ENCODE measurements around the gene OR4E1.
"Not testable (repeated sequence)": the region's sequence is repeated elsewhere in the genome, so short reads cannot be mapped to it uniquely, and the experiment has no call there.

The OR4E1 gene

DNA sequence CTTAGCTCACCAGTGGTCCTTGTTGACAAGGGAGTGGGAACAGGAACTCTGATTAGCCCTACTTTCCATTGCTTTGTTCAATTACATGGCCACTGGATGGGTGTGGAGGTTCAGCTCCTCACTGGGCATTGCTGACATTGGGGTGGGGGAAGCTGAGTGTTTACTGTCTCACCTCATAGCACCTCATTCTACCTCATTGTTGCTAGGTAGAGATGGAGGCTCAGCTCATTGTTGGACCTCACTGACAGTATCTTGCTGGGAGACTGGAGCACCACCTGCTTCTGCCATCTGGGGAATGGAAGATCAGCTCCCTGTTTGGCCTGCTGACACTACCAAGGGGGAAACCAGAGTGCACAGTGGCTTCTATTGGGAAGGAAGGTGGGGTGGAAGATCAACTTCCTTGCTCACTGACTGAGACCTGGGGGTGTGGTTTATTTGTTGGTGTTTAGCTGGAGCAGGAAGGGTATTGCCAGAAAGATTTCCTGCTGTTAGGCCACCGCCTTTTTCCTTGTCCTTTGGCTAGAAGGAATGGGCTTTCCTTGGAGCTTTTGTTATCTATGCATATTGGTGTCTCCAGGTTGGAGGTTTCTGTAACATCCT lies 21.3 kb downstream of the OR4E1 start:
- DNase-seq = no peak

DNA sequence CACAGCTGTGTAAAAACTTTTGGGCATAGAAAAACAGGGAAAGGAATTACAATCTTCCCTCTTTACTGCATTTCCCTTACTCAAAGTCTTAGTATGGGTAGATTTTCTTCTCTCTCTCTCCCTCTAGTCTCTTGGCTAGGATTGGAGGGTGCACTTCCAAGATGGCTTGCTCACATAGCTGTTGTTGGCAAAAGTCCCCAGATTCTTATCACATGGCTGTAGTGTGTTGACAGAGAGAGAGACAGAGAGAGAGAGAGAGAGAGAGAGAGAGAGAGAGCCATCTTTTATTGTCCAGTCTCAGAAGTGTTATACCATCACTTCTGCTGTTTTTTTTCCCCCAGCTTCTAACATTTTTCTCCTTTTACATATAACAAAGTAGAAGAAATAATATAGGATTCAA lies 26.2 kb downstream of the OR4E1 start:
- no peak for DNase-seq

DNA sequence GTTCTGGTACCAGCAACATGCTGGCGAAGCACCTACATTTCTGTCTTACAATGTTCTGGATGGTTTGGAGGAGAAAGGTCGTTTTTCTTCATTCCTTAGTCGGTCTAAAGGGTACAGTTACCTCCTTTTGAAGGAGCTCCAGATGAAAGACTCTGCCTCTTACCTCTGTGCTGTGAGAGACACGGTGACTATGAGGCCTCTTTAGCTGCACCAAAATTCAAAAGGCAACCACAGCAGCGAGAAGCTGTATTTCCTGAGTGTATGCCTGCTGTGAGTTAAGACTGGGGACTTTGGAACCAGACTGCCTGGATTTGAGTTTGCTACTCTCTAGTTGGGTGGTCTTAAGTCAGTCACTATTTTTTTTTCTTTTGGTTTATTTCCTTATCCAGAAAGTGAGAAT lies 30.2 kb downstream of the OR4E1 start:
- no peak for DNase-seq

DNA sequence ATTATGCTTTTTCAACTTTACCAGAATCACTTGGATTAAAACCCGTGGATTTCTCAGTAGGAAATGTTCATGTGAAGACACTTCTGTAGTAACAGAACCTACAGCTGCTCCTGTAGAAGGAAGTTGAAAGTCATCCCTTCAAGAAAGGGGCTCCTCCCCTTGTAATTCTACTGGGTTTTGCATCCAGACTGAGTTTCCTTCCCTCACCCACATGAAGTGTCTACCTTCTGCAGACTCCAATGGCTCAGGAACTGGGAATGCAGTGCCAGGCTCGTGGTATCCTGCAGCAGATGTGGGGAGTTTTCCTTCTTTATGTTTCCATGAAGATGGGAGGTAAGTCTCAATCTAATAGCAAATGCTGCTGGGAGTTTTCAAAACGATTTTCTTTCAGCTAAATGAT lies 30.9 kb downstream of the OR4E1 start:
- no peak for DNase-seq

DNA sequence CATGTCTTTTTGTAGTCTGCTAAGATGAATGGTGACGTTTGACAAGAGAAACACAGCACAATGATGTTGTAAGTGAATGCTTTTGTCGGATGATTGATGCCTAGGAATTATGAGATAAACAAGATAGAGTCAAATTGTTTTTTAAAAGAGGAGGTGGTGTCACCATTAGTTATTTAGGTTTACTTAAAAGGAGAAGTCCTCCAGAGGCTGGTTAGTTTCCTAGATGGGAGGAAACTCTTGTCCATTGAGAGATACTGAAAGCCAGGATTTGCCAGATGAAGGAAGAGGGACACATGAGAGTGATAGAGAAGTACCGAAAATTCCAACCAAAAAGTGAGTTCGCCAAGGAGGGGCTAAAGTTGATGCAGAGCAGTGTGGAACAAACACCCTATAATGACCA lies 38.8 kb downstream of the OR4E1 start, which contains the start of gene OR10G2:
TSS of gene OR10G2 (minus strand) at position 101 of the 400 bp plus-strand sequence. CDS start at position 3, 98 bp downstream.
- DNase-seq = no peak

DNA sequence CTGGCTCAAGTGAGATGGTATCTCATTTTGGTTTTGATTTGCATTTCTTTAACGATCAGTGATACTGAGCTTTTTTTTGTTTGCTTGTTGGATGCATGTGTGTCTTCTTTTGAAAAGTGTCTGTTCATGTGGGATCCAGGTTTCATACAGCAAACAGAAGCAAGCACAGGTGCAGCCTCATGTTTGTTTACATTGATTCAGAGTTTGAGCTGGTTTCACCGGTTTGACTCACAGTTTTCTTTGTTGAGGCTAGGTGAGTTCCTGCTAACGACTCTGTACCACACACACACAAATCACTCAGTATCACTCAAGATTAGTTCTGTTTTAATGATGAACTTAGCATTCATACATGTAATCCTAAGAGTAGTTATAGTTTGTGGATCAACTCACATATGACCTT lies 42.5 kb downstream of the OR4E1 start:
- DNase-seq = no peak

DNA sequence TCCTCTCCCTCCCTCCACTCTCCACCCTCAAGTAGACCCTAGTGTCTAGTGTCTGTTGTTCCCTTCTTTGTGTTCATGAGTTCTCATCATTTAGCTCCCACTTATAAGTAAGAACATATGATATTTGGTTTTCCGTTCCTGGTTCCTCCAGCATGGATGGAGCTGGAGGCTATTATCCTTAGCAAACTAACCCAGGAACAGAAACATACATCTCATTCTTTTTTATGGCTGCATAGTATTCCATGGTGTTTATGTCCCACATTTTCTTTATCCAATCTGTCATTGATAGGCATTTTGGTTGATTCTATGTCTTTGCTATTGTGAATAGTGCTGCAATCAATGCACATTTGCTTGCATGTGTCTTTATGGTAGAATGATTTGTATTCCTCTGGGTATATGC lies 43.1 kb downstream of the OR4E1 start:
- DNase-seq = not testable (repeated sequence)

DNA sequence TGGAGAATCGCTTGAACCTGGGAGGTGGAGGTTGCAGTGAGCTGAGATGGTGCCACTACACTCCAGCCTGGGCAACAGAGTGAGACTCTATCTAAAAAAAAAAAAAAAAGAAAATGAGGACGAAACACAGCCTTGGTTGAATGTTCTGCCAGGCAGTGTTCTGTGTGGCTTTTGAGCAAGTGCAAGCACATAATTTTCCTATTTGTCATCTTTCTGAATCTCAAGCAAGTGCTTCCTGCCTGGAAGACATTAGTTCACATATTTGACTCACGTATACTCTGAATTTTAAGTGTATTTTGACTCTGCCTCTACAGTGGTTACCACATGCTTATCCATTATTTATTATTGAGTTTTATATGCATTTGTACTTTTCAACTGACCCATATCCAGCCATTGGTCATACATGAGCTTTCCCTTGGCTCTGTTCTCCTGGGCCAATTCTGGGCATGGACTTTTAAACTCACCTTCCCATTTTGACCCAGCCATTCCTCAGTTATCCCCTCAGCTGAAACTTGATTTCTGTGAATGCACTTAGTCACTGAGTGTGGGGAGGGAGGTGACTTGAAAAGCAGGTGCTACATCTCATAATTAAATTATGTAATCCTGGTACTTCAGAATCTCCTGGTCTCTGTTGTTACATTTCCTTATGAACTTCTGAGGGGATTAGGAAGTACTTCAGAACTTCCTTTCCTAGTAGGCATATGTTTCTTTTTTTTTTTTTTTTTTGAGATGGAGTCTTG lies 47.0 kb downstream of the OR4E1 start:
- no peak for DNase-seq
